Measurements from ENCODE around the gene AGPS. TPM values are rescaled to one million over a fixed set of nuclear protein-coding genes. Genes with fewer than 3 reads are reported as not detected.
"Not testable (repeated sequence)": the region's sequence is repeated elsewhere in the genome, so short reads cannot be mapped to it uniquely, and the experiment has no call there.

AGPS gene
- total RNA-seq, 2 experiments from 2014 or later, result 52.0 to 52.8 TPM

DNA sequence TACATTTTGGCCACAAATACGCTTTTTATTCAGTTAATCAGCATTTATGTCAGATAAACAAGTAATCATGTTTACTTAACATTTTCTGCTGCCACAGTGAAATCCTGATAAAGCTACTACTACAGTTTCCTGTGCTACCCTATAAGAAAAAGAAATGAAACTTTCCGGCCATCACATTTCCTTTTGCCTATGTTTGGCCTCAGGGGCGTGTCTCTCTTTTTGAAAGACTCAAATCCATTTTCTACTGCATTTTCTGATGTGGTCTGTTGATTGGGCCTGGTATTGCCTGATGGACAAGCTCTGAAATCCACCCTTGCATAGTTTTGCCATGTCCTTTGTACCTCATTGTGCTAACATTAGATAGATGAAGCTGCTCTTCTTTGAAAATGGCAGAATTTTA, 152.6 kb downstream of the AGPS start:
- POLR2A ChIA-PET, result interaction anchor here (0.7 to 1.1 kb wide), 2 partner anchors 10 to 151 kb away, joined by 3 read pairs; no protein-coding TSS in a partner anchor

DNA sequence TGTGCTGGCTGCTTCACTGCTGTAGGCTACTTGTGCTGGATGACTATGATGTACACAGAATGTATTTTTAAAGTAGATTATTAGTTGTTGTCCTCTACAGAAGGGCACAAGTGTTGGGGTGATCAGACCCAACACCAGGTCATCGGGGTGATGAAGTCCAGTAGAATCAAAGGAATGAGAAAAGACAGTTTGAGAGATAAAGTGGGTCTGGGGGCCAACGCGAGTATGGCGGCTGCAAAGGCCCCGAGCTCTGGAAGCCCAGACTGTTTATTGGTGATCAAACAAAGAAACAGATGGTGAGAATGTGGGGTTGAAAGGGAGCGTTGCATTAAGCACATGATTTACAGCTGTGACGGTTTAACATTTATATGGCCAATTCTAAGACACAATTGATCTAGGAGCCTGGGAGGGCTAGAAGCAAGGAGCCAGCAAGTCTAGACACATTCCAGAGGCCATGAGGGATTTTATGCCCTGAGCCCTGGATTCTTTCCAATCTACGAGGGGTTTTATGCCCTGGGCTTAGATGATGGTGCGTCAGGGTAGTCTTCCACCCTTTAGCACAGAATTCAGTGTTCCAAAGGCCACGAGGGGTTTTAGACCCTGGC, 153.5 kb downstream of the AGPS start:
- no peaks in the 10 kb centered on the region for H3K27me3 Mint-ChIP-seq
- DNase-seq, result no peak
- H3K9me3 Mint-ChIP-seq, result peaks cover 4% of the 10 kb centered on the region
- H3K4me1 Mint-ChIP-seq, result peaks cover 48% of the 10 kb centered on the region
- peaks cover 14% of the 10 kb centered on the region for H3K36me3 Mint-ChIP-seq (ENCODE audit: low read depth)
- ChIA-PET POLR2A (no interaction called here), CTCF (no interaction called here)
- H3K27ac Mint-ChIP-seq, result no peak overlapping the region
- no peak overlapping the region for H3K4me3 Mint-ChIP-seq

More for the DNA sequence above, 152.6 kb downstream of the AGPS start:
- Mint-ChIP-seq H3K27me3 (no peaks in the 10 kb centered on the region), H3K9me3 (peaks cover 4% of the 10 kb centered on the region), H3K4me3 (no peak overlapping the region), H3K27ac (peak overlapping the region; percentile 22), H3K4me1 (peaks cover 54% of the 10 kb centered on the region), H3K36me3 (ENCODE audit: low read depth) (peaks cover 14% of the 10 kb centered on the region)
- CTCF ChIA-PET, result no interaction called here
- DNase-seq, result no peak

DNA sequence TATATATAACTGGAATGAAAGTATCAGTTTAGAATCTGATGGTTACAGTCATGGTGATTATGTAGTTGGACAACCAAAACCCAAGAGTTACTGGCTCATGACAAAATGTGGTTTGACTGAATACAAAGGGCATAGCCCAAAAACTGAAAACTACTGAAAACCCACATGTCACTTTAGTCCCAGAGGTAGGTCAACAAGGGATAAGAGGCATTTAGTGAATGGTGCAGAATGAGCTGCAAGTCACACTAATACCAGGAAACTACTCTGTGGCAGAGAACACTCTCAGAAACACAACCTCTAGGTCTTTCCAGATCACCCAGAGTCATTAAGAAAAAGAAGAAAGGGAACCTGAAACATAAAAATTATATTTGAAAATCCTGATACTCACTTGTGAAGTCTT, 154.5 kb downstream of the AGPS start:
- no peak for DNase-seq
- Mint-ChIP-seq H3K4me3 (no peak overlapping the region), H3K36me3 (ENCODE audit: low read depth) (peaks cover 13% of the 10 kb centered on the region), H3K27me3 (no peaks in the 10 kb centered on the region), H3K27ac (no peak overlapping the region), H3K4me1 (peaks cover 48% of the 10 kb centered on the region), H3K9me3 (peaks cover 4% of the 10 kb centered on the region)
- ChIA-PET CTCF (no interaction called here), POLR2A (interaction anchor here (1.0 kb wide), 1 partner anchor 282 kb away, joined by 3 read pairs; the partner anchor contains the start of gene NFE2L2)

DNA sequence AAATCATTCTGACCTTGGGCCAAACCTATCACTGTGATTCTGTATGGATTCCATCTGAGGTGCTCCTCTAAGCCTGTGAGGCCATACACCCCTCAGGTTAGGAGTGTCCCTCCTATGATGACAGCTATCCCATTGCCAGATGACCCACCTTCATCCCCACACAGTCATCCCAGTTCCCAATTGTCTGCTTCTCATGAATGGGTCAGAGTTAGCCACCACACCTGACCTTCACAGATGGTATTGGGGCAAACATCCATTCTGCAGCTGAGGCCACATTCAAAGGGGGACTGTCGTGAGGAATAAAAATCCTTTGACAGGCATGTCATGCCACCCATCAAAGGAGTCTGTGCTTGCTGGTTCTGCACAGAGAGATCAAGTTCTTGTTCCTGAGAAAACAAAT, 155.2 kb downstream of the AGPS start:
- Mint-ChIP-seq H3K9me3 (peaks cover 4% of the 10 kb centered on the region), H3K27ac (no peak overlapping the region), H3K27me3 (no peaks in the 10 kb centered on the region), H3K4me3 (no peak overlapping the region), H3K4me1 (peaks cover 51% of the 10 kb centered on the region), H3K36me3 (ENCODE audit: low read depth) (peaks cover 12% of the 10 kb centered on the region)
- POLR2A ChIA-PET, result interaction anchor here (1.0 kb wide), 1 partner anchor 283 kb away, joined by 3 read pairs; the partner anchor contains the start of gene NFE2L2
- DNase-seq, result no peak
- CTCF ChIA-PET, result interaction anchor here (0.5 kb wide), 1 partner anchor 19 kb away, joined by 3 read pairs; no protein-coding TSS in a partner anchor

DNA sequence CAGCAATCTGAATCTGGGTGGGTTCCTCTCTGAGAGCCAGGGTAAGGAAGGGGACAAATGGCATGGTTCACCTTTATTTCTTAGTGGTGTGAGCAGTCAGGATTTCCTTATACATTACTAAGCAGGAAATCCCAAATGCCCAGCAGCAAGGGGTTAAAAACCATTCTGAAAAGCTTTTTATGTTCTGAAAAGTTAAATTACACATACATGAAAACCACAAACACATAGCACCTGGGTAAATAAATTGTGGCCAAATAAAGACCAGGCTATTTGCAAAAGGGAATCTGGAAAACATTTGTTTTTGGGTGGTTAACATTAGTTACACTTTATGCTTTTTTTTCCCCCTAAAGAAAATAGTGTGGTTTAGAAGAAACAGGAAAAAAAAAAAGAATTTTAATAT, 156.1 kb downstream of the AGPS start:
- peaks cover 12% of the 10 kb centered on the region for H3K36me3 Mint-ChIP-seq (ENCODE audit: low read depth)
- POLR2A ChIA-PET, result no interaction called here

DNA sequence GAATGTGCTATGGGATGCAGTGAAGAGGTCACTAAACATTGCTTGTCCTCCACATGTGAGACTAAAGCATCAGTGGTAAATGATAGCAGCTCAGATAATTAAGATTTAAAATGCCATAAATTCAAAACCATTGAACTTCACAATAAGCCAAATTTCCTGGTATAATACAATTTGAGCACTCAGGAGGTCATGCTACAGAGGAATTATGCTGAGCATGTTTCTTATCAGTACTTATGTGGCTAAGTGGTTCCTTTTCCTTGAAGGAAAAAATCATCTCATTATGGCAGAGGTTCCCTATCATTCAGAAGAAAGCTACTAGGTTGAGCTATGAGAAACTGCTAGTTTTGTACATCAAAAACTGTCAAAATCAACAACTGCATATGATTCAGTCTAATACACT, 156.6 kb downstream of the AGPS start:
- Mint-ChIP-seq H3K27me3 (no peaks in the 10 kb centered on the region), H3K27ac (no peak overlapping the region), H3K4me1 (peaks cover 53% of the 10 kb centered on the region), H3K36me3 (ENCODE audit: low read depth) (peaks cover 12% of the 10 kb centered on the region), H3K9me3 (peaks cover 4% of the 10 kb centered on the region), H3K4me3 (no peak overlapping the region)
- CTCF ChIA-PET, result no interaction called here
- no peak for DNase-seq
- POLR2A ChIA-PET, result no interaction called here

More for the DNA sequence above, 156.1 kb downstream of the AGPS start:
- peaks cover 4% of the 10 kb centered on the region for H3K9me3 Mint-ChIP-seq
- DNase-seq, result no peak
- no peak overlapping the region for H3K4me3 Mint-ChIP-seq
- H3K4me1 Mint-ChIP-seq, result peaks cover 56% of the 10 kb centered on the region
- H3K27ac Mint-ChIP-seq, result no peak overlapping the region
- no peaks in the 10 kb centered on the region for H3K27me3 Mint-ChIP-seq
- CTCF ChIA-PET, result no interaction called here

DNA sequence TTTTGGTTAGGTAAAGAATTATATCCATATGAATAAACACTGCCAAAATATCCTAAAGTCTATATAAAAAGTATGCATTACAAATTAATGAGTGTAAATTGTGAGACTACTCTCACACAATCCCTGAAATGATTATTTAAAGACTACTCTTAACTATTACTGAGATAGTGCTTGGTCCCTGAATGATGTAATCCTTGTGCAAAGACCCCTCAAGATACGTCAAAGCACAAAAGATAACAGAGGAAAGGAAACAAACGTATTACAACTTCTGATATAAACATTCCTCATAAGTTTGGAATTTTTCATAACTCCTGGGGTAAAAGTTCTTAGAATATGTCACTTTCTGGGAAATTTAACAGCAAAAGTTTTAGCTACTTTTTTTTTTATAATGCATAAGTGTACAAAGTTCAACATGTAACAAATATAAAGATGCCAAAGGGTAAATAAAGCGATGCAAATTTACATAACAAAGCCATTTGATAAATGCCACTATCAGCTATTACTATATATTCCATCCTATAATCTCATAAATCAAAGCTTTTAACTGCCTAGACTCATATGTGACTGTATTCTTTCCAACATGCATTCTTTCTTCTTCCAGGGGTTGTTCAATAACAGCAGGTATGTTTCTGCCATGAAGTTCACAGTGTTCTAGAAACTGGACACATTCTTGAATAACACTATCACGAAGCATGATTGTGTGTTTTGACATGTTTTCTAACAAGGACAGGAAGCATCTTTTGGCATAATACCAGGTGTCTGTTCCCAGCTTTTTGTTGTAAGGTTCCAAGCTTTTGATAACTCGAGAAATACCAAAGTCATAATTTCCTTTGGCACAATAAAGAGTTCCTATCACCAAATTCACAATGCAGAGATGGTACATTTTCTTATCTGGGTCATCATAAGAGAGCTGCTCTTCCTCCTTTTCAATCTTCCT, 158.0 kb downstream of the AGPS start:
- POLR2A ChIA-PET, result no interaction called here
- H3K4me3 Mint-ChIP-seq, result no peak overlapping the region

DNA sequence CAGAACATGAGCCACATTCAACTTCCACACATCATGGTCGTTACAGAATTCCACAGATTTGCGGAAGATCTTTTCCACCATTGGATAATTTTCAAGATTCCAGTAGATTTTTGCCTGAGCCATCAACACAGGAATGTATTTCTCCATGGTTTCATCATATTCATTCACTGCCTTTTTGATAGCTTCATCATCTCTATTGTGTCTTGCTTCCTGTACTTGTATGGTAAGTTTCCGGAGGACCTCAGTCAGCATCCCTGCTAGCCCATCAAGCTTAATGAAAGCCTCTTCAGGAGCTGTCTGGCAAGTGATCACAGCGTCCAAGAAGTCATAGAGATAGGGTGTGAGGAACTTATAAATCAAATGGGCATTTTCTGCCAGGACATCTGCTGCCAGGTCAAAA, 158.8 kb downstream of the AGPS start:
- not testable (repeated sequence) for H3K36me3 Mint-ChIP-seq (ENCODE audit: low read depth); DNase-seq; H3K9me3 Mint-ChIP-seq; H3K27ac Mint-ChIP-seq; H3K27me3 Mint-ChIP-seq
- Mint-ChIP-seq H3K4me1 (peaks cover 34% of the 10 kb centered on the region), H3K4me3 (peak overlapping the region; percentile 41)
- POLR2A ChIA-PET, result interaction anchor here (0.8 to 1.5 kb wide), 2 partner anchors 67 to 159 kb away, joined by 3 read pairs; partner anchors contain the start of gene AGPS
- CTCF ChIA-PET, result interaction anchor here (1.3 kb wide), 1 partner anchor 387 kb away, joined by 3 read pairs; no protein-coding TSS in a partner anchor

More for the DNA sequence above, 158.0 kb downstream of the AGPS start:
- Mint-ChIP-seq H3K4me1 (peaks cover 41% of the 10 kb centered on the region), H3K27me3 (no peaks in the 10 kb centered on the region), H3K36me3 (ENCODE audit: low read depth) (peaks cover 4% of the 10 kb centered on the region), H3K27ac (no peak overlapping the region), H3K9me3 (peaks cover 4% of the 10 kb centered on the region)
- DNase-seq, result no peak
- CTCF ChIA-PET, result no interaction called here

DNA sequence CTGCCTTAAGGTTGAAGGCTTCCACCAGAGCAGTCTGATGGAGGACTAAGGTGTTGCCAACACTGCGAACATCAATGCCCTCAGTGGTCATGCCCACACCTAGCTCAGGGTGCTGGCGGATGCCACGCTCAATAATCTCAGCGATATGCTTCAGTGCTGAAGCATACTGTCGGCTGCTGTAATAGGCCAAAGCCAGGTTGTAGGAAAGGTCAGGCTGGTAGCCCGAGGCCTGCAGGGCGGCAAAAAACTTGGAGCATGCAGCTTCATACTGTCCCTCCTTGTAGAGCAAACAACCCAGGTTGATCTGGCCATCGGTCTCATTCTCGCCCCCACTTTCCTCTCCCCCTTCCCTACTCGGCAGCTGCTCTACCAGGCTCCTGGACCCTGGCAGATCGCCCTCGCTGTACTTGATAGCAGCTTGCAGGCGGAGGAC, 159.4 kb downstream of the AGPS start:
- no peak for DNase-seq
- Mint-ChIP-seq H3K36me3 (ENCODE audit: low read depth) (no peaks in the 10 kb centered on the region), H3K27me3 (no peaks in the 10 kb centered on the region), H3K4me3 (peak overlapping the region; percentile 75), H3K4me1 (peaks cover 28% of the 10 kb centered on the region), H3K9me3 (no peaks in the 10 kb centered on the region), H3K27ac (peak overlapping the region; percentile 93)
- POLR2A ChIA-PET, result interaction anchor here (0.6 to 1.5 kb wide), 4 partner anchors 66 to 972 kb away, joined by 3 to 4 read pairs (median 3); partner anchors contain the start of genes AGPS and NFE2L2
- CTCF ChIA-PET, result interaction anchor here (0.6 to 1.3 kb wide), 3 partner anchors 52 to 387 kb away, joined by 3 to 5 read pairs (median 3); no protein-coding TSS in a partner anchor

DNA sequence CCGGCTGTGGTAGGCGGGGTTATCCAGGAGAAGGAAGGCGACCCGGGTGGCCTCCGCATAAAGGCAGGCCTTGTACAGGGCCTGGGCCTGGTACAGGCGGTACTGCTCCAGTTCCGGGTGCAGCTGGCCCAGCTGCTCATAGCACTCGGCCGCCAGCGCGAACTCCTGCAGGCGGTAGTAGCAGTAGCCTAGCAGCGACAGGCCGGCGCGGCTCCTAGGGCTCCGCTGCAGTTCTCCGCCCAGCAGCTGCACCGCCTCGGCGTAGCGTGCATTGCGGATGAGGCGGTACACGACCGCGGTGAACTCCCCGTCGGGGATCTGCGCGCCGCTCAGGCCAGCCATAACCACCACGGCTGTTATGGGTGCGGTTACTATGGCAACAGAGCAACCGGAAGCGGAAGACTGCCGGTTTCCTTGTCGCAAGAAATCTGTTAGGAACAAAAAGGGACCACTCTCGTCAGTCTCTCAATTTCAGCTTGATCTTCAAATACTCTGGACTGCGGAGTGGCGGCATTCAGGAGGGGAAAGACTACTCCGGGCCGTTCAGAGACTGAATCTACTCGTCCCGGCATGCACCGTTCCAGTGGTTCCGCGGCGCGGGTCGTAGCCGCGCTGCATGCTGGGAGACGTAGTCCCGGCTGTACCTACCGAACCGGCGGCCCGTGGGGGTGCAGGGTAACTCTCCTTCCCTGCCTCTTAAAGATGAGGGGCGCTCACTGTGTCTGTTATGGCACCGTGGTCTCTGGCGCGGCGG, 160.0 kb downstream of the AGPS start:
- POLR2A ChIA-PET, result interaction anchor here (0.6 to 1.5 kb wide), 4 partner anchors 65 to 972 kb away, joined by 3 to 4 read pairs (median 3); partner anchors contain the start of genes AGPS and NFE2L2
- Mint-ChIP-seq H3K4me3 (peak overlapping the region; percentile 75), H3K9me3 (peaks cover 2% of the 10 kb centered on the region), H3K4me1 (peaks cover 22% of the 10 kb centered on the region), H3K36me3 (ENCODE audit: low read depth) (no peaks in the 10 kb centered on the region), H3K27me3 (no peaks in the 10 kb centered on the region), H3K27ac (peak overlapping the region; percentile 93)
- CTCF ChIA-PET, result interaction anchor here (0.6 to 1.3 kb wide), 3 partner anchors 52 to 388 kb away, joined by 3 to 5 read pairs (median 3); no protein-coding TSS in a partner anchor
- DNase-seq, result peak; percentile 92

DNA sequence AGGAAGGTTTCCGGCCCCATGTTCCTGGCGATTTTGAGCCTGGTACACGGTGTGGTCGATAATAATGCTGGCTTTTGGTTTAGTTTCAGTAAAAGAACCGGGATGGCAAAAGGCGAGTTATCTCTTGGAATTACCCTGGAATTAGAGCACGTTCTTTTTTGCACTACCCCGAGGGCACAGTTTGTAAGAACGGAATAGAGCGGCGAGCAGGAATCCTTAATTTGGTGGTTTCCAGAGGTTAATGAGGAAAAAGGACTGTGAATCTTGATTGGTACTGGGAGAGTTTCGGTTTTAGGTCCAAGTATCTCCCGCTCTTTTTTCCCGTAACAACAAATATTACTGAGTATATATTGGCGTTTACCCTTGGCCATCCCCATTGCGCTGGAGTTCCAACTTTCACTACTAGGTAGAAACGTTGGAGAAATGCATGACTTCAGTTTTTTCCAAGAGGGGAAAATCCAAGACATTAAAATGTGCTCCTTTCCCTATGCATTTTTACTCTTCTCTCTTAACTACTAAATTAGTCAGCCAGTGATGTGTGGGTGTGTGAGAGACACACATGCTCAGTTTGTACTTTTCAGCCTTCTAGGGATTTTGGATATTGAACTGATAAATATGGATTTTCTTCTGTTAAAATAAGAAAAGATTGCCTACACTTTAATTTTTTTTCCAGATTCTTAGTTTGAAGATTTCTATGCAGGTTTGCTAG, 160.8 kb downstream of the AGPS start:
- H3K27ac Mint-ChIP-seq, result peak overlapping the region; percentile 93
- H3K4me1 Mint-ChIP-seq, result peaks cover 17% of the 10 kb centered on the region
- H3K4me3 Mint-ChIP-seq, result peak overlapping the region; percentile 75
- no peak for DNase-seq
- CTCF ChIA-PET, result no interaction called here
- H3K36me3 Mint-ChIP-seq (ENCODE audit: low read depth), result no peaks in the 10 kb centered on the region
- no peaks in the 10 kb centered on the region for H3K27me3 Mint-ChIP-seq
- POLR2A ChIA-PET, result no interaction called here
- peaks cover 2% of the 10 kb centered on the region for H3K9me3 Mint-ChIP-seq

DNA sequence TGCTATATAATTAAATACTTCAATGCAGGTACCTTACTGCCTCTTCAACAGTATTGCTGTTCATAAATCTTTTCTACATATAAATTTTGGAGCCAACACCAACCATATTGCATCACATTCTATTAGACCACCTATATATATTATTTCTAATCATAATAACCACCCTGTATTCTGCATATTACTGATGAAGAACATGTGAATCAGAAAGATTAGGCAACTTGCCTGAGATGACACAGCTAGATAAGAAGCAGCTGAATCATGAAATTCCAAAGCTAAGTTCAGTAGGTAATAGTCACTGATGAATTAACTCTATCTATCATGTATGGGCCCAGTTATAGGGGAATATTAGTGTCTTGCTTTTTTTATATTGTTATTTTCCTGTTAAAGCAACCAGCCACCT, 161.8 kb downstream of the AGPS start:
- no peak overlapping the region for H3K4me3 Mint-ChIP-seq
- H3K27ac Mint-ChIP-seq, result no peak overlapping the region
- no peaks in the 10 kb centered on the region for H3K27me3 Mint-ChIP-seq
- DNase-seq, result no peak
- ChIA-PET CTCF (no interaction called here), POLR2A (interaction anchor here (1.3 kb wide), 1 partner anchor 342 kb away, joined by 4 read pairs; the partner anchor contains the start of gene HNRNPA3)
- no peaks in the 10 kb centered on the region for H3K36me3 Mint-ChIP-seq (ENCODE audit: low read depth)
- peaks cover 2% of the 10 kb centered on the region for H3K9me3 Mint-ChIP-seq
- H3K4me1 Mint-ChIP-seq, result peaks cover 14% of the 10 kb centered on the region

Data from activated CD4-positive, alpha-beta memory T cell treated with anti-CD3 and anti-CD28 coated beads, Interleukin-2, amount 10 ng/mL, durations not matched to agents 7 days and 5 days (primary cell).